Nephron (organoid): ENCODE results near the gene LACC1.

Experiments used
- H3K27ac Mint-ChIP-seq, 3 experiments: 2 replicates each; pipeline ENCODE4 v1.8.0; 2020; ENCODE audit warnings: mixed read lengths in 3 of 3, mild to moderate bottlenecking in 2 of 3, moderate library complexity in 1 of 3
- H3K27me3 Mint-ChIP-seq: 2 replicates; pipeline ENCODE4 v1.8.0; 2021; ENCODE audit warnings: low read depth, mild to moderate bottlenecking, moderate library complexity, mixed read lengths
- H3K36me3 Mint-ChIP-seq: 2 replicates; pipeline ENCODE4 v1.8.0; 2020; ENCODE audit warnings: low read depth, mixed read lengths
- H3K4me1 Mint-ChIP-seq: 2 replicates; pipeline ENCODE4 v1.8.0; 2020; ENCODE audit warnings: mixed read lengths
- H3K4me3 Mint-ChIP-seq, 3 experiments: 2 replicates each; pipeline ENCODE4 v1.8.0; 2020; ENCODE audit warnings: mild to moderate bottlenecking in 3 of 3, mixed read lengths in 3 of 3, moderate library complexity in 2 of 3
- H3K9me3 Mint-ChIP-seq: 2 replicates; pipeline ENCODE4 v1.8.0; 2020; ENCODE audit warnings: mixed read lengths
- TF ChIP-seq, protein P1 (sequence below), 3 experiments: fragments of 200-600 bp; sonication (generic); IDR thresholded peaks; one replicate each; pipeline ENCODE4 v1.5.0; 2021; ENCODE audit warnings: antibody characterized with exemption in 3 of 3; ENCODE audit not compliant: unreplicated experiment in 3 of 3

The LACC1 gene

DNA sequence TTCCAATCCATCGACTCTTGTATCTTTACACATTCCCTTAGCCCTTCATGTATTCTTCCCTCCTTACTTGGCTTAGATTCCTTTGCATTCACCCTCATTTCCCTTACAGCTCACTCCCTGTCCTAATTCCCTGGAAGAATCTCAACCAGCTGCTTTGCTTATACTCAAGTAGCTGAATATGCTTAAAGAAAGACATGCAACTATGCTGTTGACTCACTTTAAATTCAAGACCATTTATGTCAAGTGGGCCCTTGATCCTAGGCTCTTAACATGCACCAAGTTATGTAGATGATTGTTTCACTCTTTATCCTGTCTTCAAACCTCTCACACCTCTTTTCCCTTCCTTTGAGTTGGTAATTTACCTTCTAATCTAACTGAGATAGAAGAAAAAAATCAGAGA lies 7.5 kb upstream of the LACC1 start:
- Mint-ChIP-seq H3K27me3 (no peaks in the 10 kb centered on the region), H3K4me3 (no peak overlapping the region), H3K36me3 (peaks cover 5% of the 10 kb centered on the region), H3K27ac (no peak overlapping the region), H3K9me3 (no peaks in the 10 kb centered on the region), H3K4me1 (peaks cover under 1% of the 10 kb centered on the region)
- TF ChIP-seq, protein P1, sequence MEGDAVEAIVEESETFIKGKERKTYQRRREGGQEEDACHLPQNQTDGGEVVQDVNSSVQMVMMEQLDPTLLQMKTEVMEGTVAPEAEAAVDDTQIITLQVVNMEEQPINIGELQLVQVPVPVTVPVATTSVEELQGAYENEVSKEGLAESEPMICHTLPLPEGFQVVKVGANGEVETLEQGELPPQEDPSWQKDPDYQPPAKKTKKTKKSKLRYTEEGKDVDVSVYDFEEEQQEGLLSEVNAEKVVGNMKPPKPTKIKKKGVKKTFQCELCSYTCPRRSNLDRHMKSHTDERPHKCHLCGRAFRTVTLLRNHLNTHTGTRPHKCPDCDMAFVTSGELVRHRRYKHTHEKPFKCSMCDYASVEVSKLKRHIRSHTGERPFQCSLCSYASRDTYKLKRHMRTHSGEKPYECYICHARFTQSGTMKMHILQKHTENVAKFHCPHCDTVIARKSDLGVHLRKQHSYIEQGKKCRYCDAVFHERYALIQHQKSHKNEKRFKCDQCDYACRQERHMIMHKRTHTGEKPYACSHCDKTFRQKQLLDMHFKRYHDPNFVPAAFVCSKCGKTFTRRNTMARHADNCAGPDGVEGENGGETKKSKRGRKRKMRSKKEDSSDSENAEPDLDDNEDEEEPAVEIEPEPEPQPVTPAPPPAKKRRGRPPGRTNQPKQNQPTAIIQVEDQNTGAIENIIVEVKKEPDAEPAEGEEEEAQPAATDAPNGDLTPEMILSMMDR (IDR thresholded peaks at IDR 0.05; ENCODE audit: unreplicated experiment in 3 of 3), result no peak

DNA sequence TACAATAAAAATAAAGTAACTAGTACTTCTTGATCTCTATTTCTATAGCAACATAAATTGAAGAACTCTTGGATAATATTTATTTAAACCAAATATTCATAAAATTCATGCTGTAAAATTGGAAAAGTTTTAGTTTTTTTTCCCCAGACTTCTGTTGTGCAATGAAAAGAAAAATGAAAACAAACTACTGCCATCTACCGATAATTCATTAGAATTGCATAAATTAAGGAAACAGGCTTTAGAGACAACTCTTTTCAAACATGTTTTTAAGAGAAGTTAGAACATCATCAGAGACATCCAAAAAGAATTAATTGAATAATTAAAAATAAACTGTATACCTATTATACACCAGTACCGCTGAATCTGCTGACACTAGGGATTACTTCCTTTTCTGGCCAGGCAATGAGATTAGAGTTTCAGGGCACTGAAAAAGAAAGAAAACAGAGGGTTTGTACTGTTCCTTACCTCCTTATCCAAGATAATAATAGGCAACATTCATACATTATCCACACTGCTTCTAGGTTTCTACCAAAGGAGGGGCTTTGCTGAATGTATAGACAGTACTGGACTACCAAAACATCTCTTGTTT lies 5.1 kb upstream of the LACC1 start:
- peaks cover 15% of the 10 kb centered on the region for H3K4me1 Mint-ChIP-seq
- TF ChIP-seq, protein P1 (IDR thresholded peaks at IDR 0.05; ENCODE audit: unreplicated experiment in 3 of 3), result peak; percentile 44 to 68 (median 59)
- H3K27me3 Mint-ChIP-seq, result peaks cover 5% of the 10 kb centered on the region
- no peak overlapping the region for H3K27ac Mint-ChIP-seq
- no peaks in the 10 kb centered on the region for H3K9me3 Mint-ChIP-seq
- H3K36me3 Mint-ChIP-seq, result no peaks in the 10 kb centered on the region
- no peak overlapping the region for H3K4me3 Mint-ChIP-seq

DNA sequence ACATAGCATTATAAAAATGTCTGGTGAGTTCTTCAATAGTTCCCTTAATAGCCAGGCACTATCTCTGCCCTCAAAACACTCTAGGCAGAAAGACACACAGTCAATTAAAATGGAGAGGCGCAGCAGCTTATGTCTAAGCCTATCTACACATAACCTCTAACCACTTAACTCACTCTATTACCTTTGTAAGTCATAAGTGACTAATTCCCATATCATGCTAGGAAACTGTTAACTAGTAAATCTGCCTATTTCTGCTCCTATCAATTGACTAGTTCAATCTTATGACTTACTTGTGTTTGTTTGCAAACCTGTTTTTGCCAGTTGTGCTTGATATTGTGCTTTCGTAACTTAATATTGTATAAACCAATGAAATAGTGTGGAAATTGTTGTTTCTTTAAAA lies 3.3 kb upstream of the LACC1 start:
- Mint-ChIP-seq H3K27ac (no peak overlapping the region), H3K27me3 (peaks cover 20% of the 10 kb centered on the region), H3K4me3 (no peak overlapping the region), H3K36me3 (no peaks in the 10 kb centered on the region), H3K4me1 (peaks cover 15% of the 10 kb centered on the region), H3K9me3 (no peaks in the 10 kb centered on the region)
- TF ChIP-seq, protein P1 (IDR thresholded peaks at IDR 0.05; ENCODE audit: unreplicated experiment in 3 of 3), result no peak

DNA sequence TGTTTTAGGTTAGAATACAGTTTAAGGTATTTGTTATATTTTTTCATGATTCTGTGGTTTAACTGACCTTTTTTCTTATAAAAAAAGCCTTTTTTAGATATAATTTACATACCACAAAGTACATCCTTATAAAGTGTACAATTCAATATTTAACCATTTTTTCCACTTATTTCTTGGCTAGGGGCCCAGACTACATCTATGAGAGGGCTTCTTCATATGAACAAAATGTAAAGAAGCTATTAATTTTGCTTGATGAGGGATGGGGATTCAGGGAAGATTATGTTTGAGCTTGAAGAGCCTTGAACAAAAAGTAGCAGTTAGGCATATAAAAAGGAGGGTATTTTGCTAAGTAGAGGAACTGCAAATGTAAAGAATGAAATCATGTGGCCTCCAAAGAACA lies 2.4 kb upstream of the LACC1 start:
- H3K4me1 Mint-ChIP-seq, result peaks cover 15% of the 10 kb centered on the region
- peak overlapping the region; percentile 42 to 80 (median 52) for H3K27ac Mint-ChIP-seq
- H3K4me3 Mint-ChIP-seq, result peak overlapping the region; percentile 85 to 89 (median 88)
- no peaks in the 10 kb centered on the region for H3K9me3 Mint-ChIP-seq
- TF ChIP-seq, protein P1 (IDR thresholded peaks at IDR 0.05; ENCODE audit: unreplicated experiment in 3 of 3), result no peak
- peaks cover 25% of the 10 kb centered on the region for H3K27me3 Mint-ChIP-seq
- no peaks in the 10 kb centered on the region for H3K36me3 Mint-ChIP-seq

DNA sequence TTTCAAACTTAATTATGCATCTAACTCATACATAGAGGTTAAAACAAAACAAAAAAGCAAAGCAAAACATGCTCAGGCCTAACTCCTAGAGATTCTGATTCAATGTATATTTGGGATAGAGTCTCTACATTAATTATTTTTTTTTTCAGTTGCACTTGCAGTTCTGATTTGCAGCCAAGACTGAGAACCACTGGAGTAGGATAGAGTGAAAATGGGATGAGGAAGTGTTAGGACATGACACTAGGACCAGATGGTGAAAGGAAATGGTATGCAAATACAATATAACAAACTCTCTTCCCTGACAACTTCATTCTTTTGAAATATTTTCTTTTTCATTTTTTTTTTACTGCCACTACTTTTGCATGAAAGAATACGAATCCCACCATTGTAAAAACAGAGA lies 1.9 kb upstream of the LACC1 start:
- H3K27me3 Mint-ChIP-seq, result peaks cover 25% of the 10 kb centered on the region
- TF ChIP-seq, protein P1 (IDR thresholded peaks at IDR 0.05; ENCODE audit: unreplicated experiment in 3 of 3), result no peak
- no peaks in the 10 kb centered on the region for H3K9me3 Mint-ChIP-seq
- peaks cover 15% of the 10 kb centered on the region for H3K4me1 Mint-ChIP-seq
- H3K36me3 Mint-ChIP-seq, result no peaks in the 10 kb centered on the region
- peak overlapping the region; percentile 85 to 89 (median 88) for H3K4me3 Mint-ChIP-seq
- peak overlapping the region; percentile 42 to 80 (median 52) for H3K27ac Mint-ChIP-seq
